Subcutaneous abdominal adipose tissue (tissue), 5 donors: ENCODE data around the gene SAMD11.

Source experiments
- H3K27ac ChIP-seq: one replicate; pipeline ENCODE4 v1.7.0; 2013; ENCODE audit warnings: low read depth, mild to moderate bottlenecking, inconsistent platforms, low read length, moderate library complexity
- H3K27me3 ChIP-seq, 5 donors: one replicate each; pipeline ENCODE4 v1.7.0; 2013; ENCODE audit warnings: low read length in 5 of 5, inconsistent platforms in 1 of 5; ENCODE audit not compliant: control insufficient read depth in 5 of 5, insufficient read depth in 4 of 5
- H3K36me3 ChIP-seq, 5 donors: one replicate each; pipeline ENCODE4 v1.7.0; 2013; ENCODE audit warnings: low read length in 5 of 5; ENCODE audit not compliant: control insufficient read depth in 5 of 5, insufficient read depth in 5 of 5
- H3K4me1 ChIP-seq, 5 donors: one replicate each; pipeline ENCODE4 v1.7.0; 2013; ENCODE audit warnings: low read length in 5 of 5, mild to moderate bottlenecking in 3 of 5, moderate library complexity in 1 of 5; ENCODE audit not compliant: control insufficient read depth in 5 of 5, insufficient read depth in 5 of 5
- H3K4me3 ChIP-seq, 5 donors: one replicate each; pipeline ENCODE4 v1.7.0; 2013; ENCODE audit warnings: low read length in 5 of 5, low read depth in 1 of 5
- H3K9ac ChIP-seq, 5 donors: one replicate each; pipeline ENCODE4 v1.7.0; 2013; ENCODE audit warnings: low read length in 5 of 5, mild to moderate bottlenecking in 4 of 5, moderate library complexity in 3 of 5
- H3K9me3 ChIP-seq, 5 donors: one replicate each; pipeline ENCODE4 v1.7.0; 2013; ENCODE audit warnings: low read length in 5 of 5; ENCODE audit not compliant: control insufficient read depth in 5 of 5
- donor health status: healthy.
- donor health status: healthy.
- donor health status: healthy.
- donor health status: healthy.
- donor health status: healthy.

The SAMD11 gene

GRCh38 chr1:970973-971730, 47.4 kb downstream of the SAMD11 start:
- no peaks in the 10 kb centered on the region for H3K36me3 ChIP-seq
- no peak overlapping the region for H3K4me3 ChIP-seq
- H3K9me3 ChIP-seq, result no peaks in the 10 kb centered on the region
- peaks cover 38 to 79% (median 74%) of the 10 kb centered on the region in 5 donors for H3K27me3 ChIP-seq
- H3K9ac ChIP-seq, result no peak overlapping the region
- peaks cover 0 to 18% (median 15%) of the 10 kb centered on the region in 5 donors for H3K4me1 ChIP-seq
- no peak overlapping the region for H3K27ac ChIP-seq

GRCh38 chr1:971751-972506, 48.2 kb downstream of the SAMD11 start:
- Histone ChIP-seq H3K27ac (no peak overlapping the region), H3K36me3 (no peaks in the 10 kb centered on the region), H3K4me3 (no peak overlapping the region), H3K9me3 (no peaks in the 10 kb centered on the region), H3K9ac (no peak overlapping the region), H3K27me3 (peaks cover 41 to 82% (median 76%) of the 10 kb centered on the region in 5 donors), H3K4me1 (peaks cover 0 to 13% (median 9%) of the 10 kb centered on the region in 5 donors)

- no peak overlapping the region for H3K27ac ChIP-seq
- H3K4me1 ChIP-seq, result peaks cover 0 to 7% (median 3%) of the 10 kb centered on the region in 5 donors
- peaks cover 35 to 75% (median 68%) of the 10 kb centered on the region in 5 donors for H3K27me3 ChIP-seq
- H3K9me3 ChIP-seq, result no peaks in the 10 kb centered on the region
- no peak overlapping the region for H3K4me3 ChIP-seq
- H3K9ac ChIP-seq, result no peak overlapping the region
- no peaks in the 10 kb centered on the region for H3K36me3 ChIP-seq
These were observed 49.2 kb downstream of the SAMD11 start for GRCh38 chr1:972726-973458.

GRCh38 chr1:973459-974292, 50.0 kb downstream of the SAMD11 start:
- Histone ChIP-seq H3K27me3 (peaks cover 30 to 75% (median 68%) of the 10 kb centered on the region in 5 donors), H3K36me3 (no peaks in the 10 kb centered on the region), H3K27ac (no peak overlapping the region), H3K9ac (no peak overlapping the region), H3K4me1 (peaks cover 2 to 7% (median 3%) of the 10 kb centered on the region in 5 donors), H3K4me3 (no peak overlapping the region), H3K9me3 (no peaks in the 10 kb centered on the region)

GRCh38 chr1:974293-974640, 50.5 kb downstream of the SAMD11 start:
- Histone ChIP-seq H3K4me3 (no peak overlapping the region), H3K27ac (no peak overlapping the region), H3K4me1 (peaks cover 2 to 7% (median 3%) of the 10 kb centered on the region in 5 donors), H3K9ac (no peak overlapping the region), H3K9me3 (no peaks in the 10 kb centered on the region), H3K27me3 (peaks cover 31 to 70% (median 65%) of the 10 kb centered on the region in 5 donors), H3K36me3 (no peaks in the 10 kb centered on the region)

- Histone ChIP-seq H3K4me3 (no peak overlapping the region), H3K4me1 (peaks cover 2 to 7% (median 3%) of the 10 kb centered on the region in 5 donors), H3K9me3 (no peaks in the 10 kb centered on the region), H3K27me3 (peaks cover 34 to 69% (median 64%) of the 10 kb centered on the region in 5 donors), H3K9ac (no peak overlapping the region), H3K36me3 (no peaks in the 10 kb centered on the region), H3K27ac (no peak overlapping the region)
These were observed 51.1 kb downstream of the SAMD11 start for GRCh38 chr1:974687-975328.

- H3K36me3 ChIP-seq, result no peaks in the 10 kb centered on the region
- H3K27me3 ChIP-seq, result peaks cover 32 to 69% (median 60%) of the 10 kb centered on the region in 5 donors
- no peak overlapping the region for H3K9ac ChIP-seq
- no peaks in the 10 kb centered on the region for H3K9me3 ChIP-seq
- no peak overlapping the region for H3K4me3 ChIP-seq
- no peak overlapping the region for H3K27ac ChIP-seq
- H3K4me1 ChIP-seq, result peaks cover 2 to 7% (median 3%) of the 10 kb centered on the region in 5 donors
These were observed 51.6 kb downstream of the SAMD11 start for GRCh38 chr1:975365-975764.

GRCh38 chr1:975896-976683, 52.4 kb downstream of the SAMD11 start:
- no peak overlapping the region for H3K4me3 ChIP-seq
- H3K9ac ChIP-seq, result peak overlapping the region in 1 of 5 donors; percentile 11
- no peaks in the 10 kb centered on the region for H3K9me3 ChIP-seq
- peaks cover 29 to 64% (median 54%) of the 10 kb centered on the region in 5 donors for H3K27me3 ChIP-seq
- peaks cover 2 to 7% (median 3%) of the 10 kb centered on the region in 5 donors for H3K4me1 ChIP-seq
- no peaks in the 10 kb centered on the region for H3K36me3 ChIP-seq
- no peak overlapping the region for H3K27ac ChIP-seq
